MM.1S (cell line): ENCODE results near the gene EYA2.

Experiments used
- DNase-seq: peaks from one replicate; pipeline ENCODE4 v3.0.0-alpha.2; 2015
- H2AFZ ChIP-seq: fragments of 300-600 bp; sonication (generic); 2 replicates; pipeline ENCODE4 v1.6.0; 2016; ENCODE audit warnings: antibody characterized with exemption, low read length
- H3F3A ChIP-seq: fragments of 300-600 bp; sonication (generic); 2 replicates; pipeline ENCODE4 v1.6.1; 2016; ENCODE audit warnings: mild to moderate bottlenecking, antibody characterized with exemption, low read length, moderate library complexity, mixed read lengths; ENCODE audit not compliant: insufficient read depth
- H3K27ac ChIP-seq: fragments of 300-600 bp; sonication (generic); 2 replicates; pipeline ENCODE4 v1.5.1; 2016; ENCODE audit warnings: mild to moderate bottlenecking, low read length
- H3K27me3 ChIP-seq: fragments of 300-600 bp; sonication (generic); replicated peaks from 2 replicates; pipeline ENCODE4 v1.6.0; 2016; ENCODE audit warnings: low read length; ENCODE audit not compliant: insufficient read depth
- H3K36me3 ChIP-seq: fragments of 300-600 bp; sonication (generic); replicated peaks from 2 replicates; pipeline ENCODE4 v1.6.1; 2016; ENCODE audit warnings: mild to moderate bottlenecking, low read length, mixed read lengths; ENCODE audit not compliant: insufficient read depth
- H3K4me1 ChIP-seq: fragments of 300-600 bp; sonication (generic); 2 replicates; pipeline ENCODE4 v1.6.1; 2016; ENCODE audit warnings: low read length, mixed read lengths
- H3K4me2 ChIP-seq: fragments of 300-600 bp; sonication (generic); 2 replicates; pipeline ENCODE4 v1.6.0; 2016; ENCODE audit warnings: low read depth, low read length
- H3K4me3 ChIP-seq: fragments of 300-600 bp; sonication (generic); 2 replicates; pipeline ENCODE4 v1.5.1; 2016; ENCODE audit warnings: low read length, mixed read lengths
- H3K79me2 ChIP-seq: fragments of 300-600 bp; sonication (generic); 2 replicates; pipeline ENCODE4 v1.6.1; 2016; ENCODE audit warnings: mixed run types, low read length, mixed read lengths
- H3K9ac ChIP-seq: fragments of 300-600 bp; sonication (generic); 2 replicates; pipeline ENCODE4 v1.6.1; 2016; ENCODE audit warnings: low read length, mixed read lengths
- H3K9me2 ChIP-seq: fragments of 300-600 bp; sonication (generic); replicated peaks from 2 replicates; pipeline ENCODE4 v1.6.1; 2016; ENCODE audit warnings: mild to moderate bottlenecking, low read length, mixed read lengths; ENCODE audit not compliant: insufficient read depth
- H3K9me3 ChIP-seq: fragments of 300-600 bp; sonication (generic); replicated peaks from 2 replicates; pipeline ENCODE4 v1.6.1; 2016; ENCODE audit warnings: mild to moderate bottlenecking, low read length, mixed read lengths; ENCODE audit not compliant: insufficient read depth
- H4K20me1 ChIP-seq: fragments of 300-600 bp; sonication (generic); 2 replicates; pipeline ENCODE4 v1.6.1; 2016; ENCODE audit warnings: mild to moderate bottlenecking, low read length, moderate library complexity, mixed read lengths; ENCODE audit not compliant: insufficient read depth
- CTCF ChIP-seq: fragments of 300-600 bp; sonication (generic); IDR thresholded peaks from 2 replicates; pipeline ENCODE4 v1.5.1; 2016; ENCODE audit warnings: antibody characterized with exemption, low read length, mixed read lengths
- EZH2 ChIP-seq: fragments of 300-600 bp; sonication (generic); optimal IDR thresholded peaks from 2 replicates; pipeline ENCODE3; 2017; ENCODE audit warnings: low read depth, mild to moderate bottlenecking, antibody characterized with exemption, low read length, mixed read lengths
- EZH2phosphoT487 ChIP-seq: fragments of 300-600 bp; sonication (generic); IDR thresholded peaks from 2 replicates; pipeline ENCODE4 v1.6.1; 2018; ENCODE audit warnings: antibody characterized with exemption, low read length

The EYA2 gene

DNA sequence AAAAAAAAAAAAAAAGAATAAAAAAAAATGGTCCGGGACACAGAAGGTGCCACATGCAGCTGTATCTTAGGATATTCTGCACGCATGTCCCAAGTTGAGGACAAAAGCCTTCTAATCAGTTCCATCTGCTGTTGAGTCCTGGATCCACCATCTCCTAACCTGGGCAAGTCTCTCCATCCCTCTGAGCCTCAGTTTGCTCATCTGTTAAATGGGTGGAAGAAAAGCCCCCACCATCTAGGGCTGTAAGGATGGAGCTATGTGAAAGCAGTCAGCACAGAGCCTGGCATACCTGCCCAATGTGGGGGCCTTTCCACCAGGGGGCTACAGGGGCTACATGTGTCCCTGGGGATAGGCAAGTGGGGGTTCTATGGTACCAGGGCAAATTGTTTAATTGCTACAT lies 253.4 kb downstream of the EYA2 start:
- no peaks in the 10 kb centered on the region for H3K79me2 ChIP-seq
- H2AFZ ChIP-seq, result no peak overlapping the region
- no peak overlapping the region for H3K4me3 ChIP-seq
- H3K27me3 ChIP-seq, result no peaks in the 10 kb centered on the region
- H3K9me2 ChIP-seq, result no peaks in the 10 kb centered on the region
- H3K27ac ChIP-seq, result no peak overlapping the region
- DNase-seq, result no peak
- TF ChIP-seq EZH2 (no peak), EZH2phosphoT487 (no peak), CTCF (no peak)
- no peaks in the 10 kb centered on the region for H3K9me3 ChIP-seq
- H3K36me3 ChIP-seq, result no peaks in the 10 kb centered on the region
- no peaks in the 10 kb centered on the region for H3K4me1 ChIP-seq
- no peaks in the 10 kb centered on the region for H4K20me1 ChIP-seq
- no peak overlapping the region for H3K4me2 ChIP-seq
- no peak overlapping the region for H3K9ac ChIP-seq
- no peaks in the 10 kb centered on the region for H3F3A ChIP-seq

DNA sequence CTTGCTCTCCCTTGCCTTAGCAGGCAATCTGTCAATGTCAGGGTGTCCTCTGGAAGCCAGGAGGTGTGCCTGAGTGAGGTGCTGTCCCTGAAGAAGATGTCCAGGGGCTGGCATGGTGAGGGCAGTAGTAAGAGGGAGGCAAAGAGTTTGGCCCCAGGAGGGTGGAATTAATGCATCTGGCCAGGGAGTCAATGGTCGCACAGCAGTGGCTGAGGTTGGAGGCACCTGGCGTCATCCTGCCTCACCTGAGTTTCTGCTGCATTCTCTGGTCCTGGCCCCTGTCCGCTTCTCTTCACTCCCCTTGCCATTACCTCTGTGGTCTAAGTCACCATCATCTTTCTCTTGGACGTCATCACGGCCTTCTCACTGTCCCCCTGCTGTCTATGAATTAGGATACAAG lies 255.3 kb downstream of the EYA2 start:
- Histone ChIP-seq H3K9me2 (no peaks in the 10 kb centered on the region), H3F3A (no peaks in the 10 kb centered on the region), H3K4me2 (no peak overlapping the region), H2AFZ (no peak overlapping the region), H3K27me3 (no peaks in the 10 kb centered on the region), H4K20me1 (no peaks in the 10 kb centered on the region), H3K79me2 (no peaks in the 10 kb centered on the region), H3K9me3 (no peaks in the 10 kb centered on the region), H3K4me1 (no peaks in the 10 kb centered on the region), H3K4me3 (no peak overlapping the region), H3K36me3 (no peaks in the 10 kb centered on the region), H3K9ac (no peak overlapping the region), H3K27ac (no peak overlapping the region)
- no peak for DNase-seq
- TF ChIP-seq EZH2 (no peak), CTCF (no peak), EZH2phosphoT487 (no peak)

DNA sequence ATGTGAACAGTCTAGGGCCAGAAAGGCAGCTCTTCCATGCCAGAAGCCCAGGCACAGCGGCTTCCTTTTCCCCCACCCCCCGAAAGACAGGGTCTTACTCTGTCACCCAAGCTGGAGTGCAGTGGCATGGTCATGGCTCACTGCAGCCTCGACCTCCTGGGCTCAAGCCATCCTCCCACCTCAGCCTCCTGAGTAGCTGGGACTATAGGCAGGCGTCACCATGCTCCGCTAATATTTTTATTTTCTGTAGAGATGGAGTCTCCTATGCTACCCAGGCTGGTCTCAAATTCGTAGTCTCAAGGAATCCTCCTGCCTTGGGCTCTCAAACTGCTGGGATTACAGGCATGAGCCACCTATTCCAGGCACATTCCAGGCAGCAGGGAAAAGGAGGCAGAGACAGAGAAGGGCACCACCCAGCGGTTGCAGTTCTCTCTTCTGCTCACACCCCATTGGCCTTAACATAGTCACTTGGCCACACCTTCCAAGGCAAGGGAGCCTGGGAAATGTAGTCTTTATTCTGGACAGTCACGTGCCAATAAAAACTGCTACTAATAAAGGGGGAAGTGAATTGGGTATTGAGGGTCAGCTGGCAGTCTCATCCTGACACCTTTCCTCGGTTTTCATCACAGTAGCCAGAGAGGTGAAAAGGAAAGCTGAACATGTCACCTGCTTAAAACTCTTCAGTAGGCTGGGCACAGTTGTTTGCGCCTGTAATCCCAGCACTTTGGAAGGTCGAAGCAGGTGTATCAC lies 255.9 kb downstream of the EYA2 start:
- Histone ChIP-seq H3K4me3 (no peak overlapping the region), H3K9me3 (no peaks in the 10 kb centered on the region), H3K27ac (no peak overlapping the region), H3K4me1 (no peaks in the 10 kb centered on the region), H3K36me3 (no peaks in the 10 kb centered on the region), H3K27me3 (no peaks in the 10 kb centered on the region), H2AFZ (no peak overlapping the region), H3K9ac (no peak overlapping the region), H3K9me2 (no peaks in the 10 kb centered on the region), H4K20me1 (no peaks in the 10 kb centered on the region), H3K4me2 (no peak overlapping the region), H3F3A (no peaks in the 10 kb centered on the region), H3K79me2 (no peaks in the 10 kb centered on the region)
- DNase-seq, result peak; percentile 7
- TF ChIP-seq CTCF (peak; percentile 50), EZH2phosphoT487 (no peak), EZH2 (no peak)
